ENCODE results near the gene BRIX1. TPM values are rescaled to one million over a fixed set of nuclear protein-coding genes. Genes with fewer than 3 reads are reported as not detected.
"Not testable (repeated sequence)": the region's sequence is repeated elsewhere in the genome, so short reads cannot be mapped to it uniquely, and the experiment has no call there.

The BRIX1 gene
- total RNA-seq, 1 donor from 2014 or later = 40.0 TPM

DNA sequence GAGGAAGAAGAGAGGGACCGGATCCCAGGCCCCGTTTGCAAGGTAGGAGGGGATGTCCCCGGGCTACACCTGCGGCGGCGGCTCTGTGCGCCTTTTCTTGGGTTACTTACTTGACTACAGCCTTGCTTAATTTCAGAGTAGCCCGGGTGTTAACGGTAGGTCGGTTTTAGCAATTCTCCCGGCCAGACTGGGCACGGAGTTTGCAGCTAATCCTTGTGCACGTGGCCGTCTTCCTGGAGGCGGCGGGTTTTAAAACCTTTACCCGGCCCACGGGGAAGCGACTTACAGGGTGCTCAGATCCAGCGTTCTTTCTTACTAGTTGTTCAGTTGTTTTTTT lies 313 bp downstream of the BRIX1 start:
- DNase-seq = no peak

DNA sequence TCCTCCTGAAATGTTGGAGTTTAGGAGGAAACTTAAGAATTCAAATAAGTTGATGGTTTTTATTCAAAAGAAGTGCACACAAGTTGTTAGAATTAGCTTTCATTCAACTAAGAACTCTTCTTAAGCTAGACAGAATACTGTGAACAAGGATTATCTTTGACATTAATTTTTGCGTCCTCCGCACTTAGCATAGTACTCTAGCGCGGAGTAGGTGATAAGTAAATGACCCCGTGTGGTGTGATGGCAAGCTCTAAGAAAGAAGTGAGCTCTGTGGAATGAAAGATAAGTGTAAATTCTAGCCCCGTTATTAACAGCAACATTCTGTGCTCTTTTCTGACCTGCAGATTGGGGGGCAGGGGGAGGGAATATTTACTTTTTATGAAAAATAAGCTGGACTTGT lies 1.0 kb downstream of the BRIX1 start:
- no peak for DNase-seq

DNA sequence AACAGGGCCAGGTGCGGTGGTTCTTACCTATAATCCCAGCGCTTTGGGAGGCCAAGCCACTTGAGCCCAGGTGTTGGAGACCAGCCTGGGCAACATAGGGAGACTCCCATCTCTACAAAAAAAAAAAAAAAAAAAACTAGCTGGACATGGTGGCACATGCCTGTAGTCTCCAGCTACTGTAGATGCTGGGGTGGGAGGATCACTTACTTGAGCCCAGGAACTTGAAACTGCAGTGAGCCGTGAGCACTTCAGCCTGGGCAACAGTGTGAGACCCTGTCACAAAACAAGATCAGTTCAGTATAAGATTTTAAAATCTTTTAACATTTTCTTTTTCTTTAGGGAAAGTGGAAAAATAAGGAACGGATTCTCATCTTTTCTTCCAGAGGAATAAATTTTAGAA lies 2.5 kb downstream of the BRIX1 start:
- DNase-seq = no peak

DNA sequence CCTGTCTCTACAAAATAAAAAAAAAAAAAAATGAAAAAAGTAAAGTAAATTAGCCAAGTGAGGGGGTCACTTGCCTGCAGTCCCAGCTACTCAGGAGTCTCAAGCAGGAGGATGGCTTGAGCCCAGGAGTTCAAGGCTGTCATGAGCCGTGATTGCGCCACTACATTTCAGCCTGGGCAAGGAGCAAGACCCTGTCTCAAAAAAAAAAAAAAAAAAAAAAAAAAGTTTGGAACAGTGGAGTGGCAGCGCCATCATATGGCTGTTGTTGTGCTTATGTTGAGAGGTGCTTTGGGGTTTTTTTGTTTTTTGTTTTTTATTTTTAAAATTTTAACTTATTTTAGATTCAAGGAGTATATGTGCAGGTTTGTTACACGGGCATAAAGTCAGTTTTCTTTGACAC lies 3.6 kb downstream of the BRIX1 start:
- no peak for DNase-seq

DNA sequence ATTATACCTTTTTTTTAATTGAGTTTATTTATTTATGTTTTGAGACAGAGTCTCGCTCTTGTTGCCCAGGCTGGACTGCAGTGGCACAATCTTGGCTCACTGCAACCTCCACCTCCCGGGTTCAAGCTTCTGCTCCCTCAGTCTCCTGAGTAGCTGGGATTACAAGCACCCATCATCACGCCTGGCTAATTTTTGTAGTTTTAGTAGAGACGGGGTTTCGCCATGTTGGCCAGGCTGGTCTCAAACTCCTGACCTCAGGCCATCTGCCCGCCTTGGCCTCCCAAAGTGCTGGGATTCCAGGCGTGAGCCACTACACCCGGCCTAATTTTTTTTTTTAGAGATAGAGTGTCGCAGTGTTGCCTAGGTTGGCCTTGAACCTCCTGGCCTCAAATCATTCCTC lies 7.7 kb downstream of the BRIX1 start:
- DNase-seq = not testable (repeated sequence)

DNA sequence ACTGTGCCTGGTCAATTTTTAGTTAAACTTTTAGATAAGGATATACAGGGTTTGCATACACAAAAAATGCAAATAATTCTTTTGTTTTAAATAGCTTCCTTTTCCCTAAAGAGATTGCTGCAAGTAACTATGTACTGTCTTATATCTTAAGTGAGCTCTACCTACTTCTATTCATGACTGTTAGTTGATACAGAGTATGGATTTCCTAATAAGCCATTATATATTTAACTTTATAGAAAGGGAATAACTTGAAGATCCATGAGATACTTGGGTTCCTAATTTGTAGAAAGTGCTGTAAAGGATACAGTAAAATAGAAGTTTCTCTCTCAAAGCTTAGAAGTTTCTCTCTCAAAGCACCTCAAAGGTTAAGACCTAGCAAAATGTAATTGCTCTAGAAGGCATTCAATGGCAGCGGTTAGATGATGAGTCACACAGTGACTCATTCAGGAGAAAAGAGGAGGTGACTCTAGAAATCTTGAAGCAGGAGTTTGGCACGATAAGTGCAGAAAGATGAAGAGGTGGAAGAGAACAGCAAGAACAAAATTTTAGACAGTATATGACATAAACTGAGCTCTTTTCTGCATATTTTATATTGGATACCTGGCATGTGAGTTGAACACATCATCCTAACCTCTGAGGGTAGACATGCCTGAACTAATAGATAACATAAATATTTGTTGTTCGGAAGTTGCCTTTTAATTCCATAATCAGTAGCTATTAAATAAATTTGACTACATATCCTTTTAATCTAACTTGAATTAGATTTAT lies 8.4 kb downstream of the BRIX1 start:
- DNase-seq = no peak

DNA sequence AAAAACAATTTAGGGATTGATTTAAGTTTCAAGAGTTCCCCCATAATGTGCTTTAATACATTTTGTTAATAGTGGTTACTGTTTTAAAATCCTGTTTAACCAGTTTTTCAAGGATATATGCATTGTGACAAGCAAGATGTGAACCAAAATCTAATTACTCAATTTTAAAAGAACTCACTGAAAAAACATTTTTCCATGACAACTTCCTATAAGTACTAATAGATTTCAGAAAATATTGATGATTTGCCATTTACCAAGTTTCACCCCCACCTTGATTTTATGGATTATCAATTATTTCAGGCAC lies 8.9 kb downstream of the BRIX1 start:
- no peak for DNase-seq

DNA sequence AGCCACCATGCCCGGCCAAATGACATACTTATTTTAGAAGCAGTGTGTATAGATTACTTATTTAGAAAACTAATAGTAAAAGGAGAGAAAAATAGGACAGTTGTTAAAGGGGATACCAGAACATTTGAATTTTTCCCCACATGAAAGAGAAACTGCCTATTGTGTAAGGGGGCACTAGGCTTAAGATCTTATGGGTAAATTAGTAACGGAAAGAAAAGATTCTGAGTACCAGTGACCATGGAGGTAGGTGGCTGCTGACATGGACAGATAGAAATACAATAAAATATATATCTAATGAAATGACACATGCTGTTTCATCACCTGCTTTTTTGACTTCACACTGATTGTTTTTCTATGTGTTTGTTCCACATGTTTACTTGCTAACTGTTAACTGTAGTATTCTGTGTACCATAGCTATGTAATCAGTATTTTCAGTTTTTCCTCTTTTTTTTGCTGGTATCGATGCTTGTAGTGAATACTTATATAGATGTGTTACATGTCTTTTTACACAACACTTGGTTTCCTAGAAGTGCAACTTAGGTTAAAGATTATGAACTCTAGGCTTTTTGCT lies 10.9 kb downstream of the BRIX1 start:
- DNase-seq = no peak

DNA sequence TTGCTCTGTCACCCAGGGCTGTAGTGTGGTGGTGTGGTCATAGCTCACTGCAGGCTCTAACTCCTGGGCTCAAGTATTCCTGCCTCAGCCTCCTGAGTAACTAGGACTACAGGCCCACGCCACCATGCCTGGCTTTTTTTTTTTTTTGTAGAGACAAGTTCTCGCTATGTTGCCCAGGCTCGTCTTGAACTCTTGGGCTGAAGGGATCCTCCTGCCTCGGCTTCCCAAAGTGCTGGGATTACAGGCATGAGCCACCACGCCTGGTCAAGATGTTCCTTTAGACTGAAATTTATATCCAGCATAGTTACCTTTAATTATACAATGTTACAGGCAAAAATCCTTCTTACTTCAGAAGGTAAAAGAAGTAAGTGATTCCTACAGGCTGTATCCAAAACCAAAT lies 12.3 kb downstream of the BRIX1 start:
- no peak for DNase-seq

DNA sequence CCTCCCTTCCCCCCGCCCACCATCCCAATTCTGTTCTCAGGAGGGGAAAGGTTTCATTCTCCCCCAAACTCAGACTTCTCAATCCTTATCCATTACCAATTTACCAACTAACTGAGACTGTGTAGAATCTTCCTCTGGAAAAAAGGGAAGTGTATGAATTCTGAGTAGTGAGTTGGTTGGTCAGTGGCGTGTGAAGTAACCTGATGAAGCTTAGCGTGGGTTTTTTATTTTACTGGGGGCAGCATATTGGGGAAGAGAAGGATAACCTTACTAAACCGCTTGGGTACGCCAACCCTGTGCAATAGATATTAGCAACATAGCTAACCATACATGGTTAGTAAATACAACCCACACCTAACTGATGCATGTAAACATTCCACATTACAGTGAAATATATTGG lies 12.8 kb downstream of the BRIX1 start:
- no peak for DNase-seq

DNA sequence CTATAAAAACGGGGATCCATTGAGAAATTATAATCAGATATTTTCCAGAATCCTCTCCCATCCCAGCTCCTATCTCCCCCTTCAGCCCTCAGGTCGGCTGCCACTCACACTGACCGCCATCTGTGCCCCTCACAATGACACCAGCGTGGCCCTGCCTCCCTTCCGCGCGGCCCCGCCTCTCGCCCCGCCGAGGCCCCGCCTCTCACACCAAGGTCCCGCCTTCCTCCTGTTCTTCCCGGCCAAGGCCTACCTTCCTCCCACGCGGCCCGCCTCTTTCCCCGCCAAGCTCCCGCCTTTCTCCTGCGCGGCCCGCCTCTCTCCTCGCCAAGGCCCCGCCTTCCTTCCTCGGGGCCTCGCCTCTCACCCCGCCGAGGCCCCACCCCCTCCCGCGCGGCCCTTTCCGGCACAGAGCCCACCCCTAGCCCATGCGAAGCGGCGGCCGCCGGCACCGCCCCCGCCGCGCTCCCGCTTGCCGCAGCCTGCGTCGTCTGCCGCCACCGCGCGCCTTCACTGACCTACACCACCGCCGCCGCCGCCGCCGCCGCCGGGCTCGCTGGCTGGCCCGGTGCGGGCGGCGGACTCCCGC lies 13.7 kb downstream of the BRIX1 start, which contains the start of gene DNAJC21:
DNAJC21 (plus strand) TSS at position 426 of the 586 bp plus-strand sequence. CDS start 261 bp downstream, outside the sequence.
- peak; percentile 99 for DNase-seq

DNA sequence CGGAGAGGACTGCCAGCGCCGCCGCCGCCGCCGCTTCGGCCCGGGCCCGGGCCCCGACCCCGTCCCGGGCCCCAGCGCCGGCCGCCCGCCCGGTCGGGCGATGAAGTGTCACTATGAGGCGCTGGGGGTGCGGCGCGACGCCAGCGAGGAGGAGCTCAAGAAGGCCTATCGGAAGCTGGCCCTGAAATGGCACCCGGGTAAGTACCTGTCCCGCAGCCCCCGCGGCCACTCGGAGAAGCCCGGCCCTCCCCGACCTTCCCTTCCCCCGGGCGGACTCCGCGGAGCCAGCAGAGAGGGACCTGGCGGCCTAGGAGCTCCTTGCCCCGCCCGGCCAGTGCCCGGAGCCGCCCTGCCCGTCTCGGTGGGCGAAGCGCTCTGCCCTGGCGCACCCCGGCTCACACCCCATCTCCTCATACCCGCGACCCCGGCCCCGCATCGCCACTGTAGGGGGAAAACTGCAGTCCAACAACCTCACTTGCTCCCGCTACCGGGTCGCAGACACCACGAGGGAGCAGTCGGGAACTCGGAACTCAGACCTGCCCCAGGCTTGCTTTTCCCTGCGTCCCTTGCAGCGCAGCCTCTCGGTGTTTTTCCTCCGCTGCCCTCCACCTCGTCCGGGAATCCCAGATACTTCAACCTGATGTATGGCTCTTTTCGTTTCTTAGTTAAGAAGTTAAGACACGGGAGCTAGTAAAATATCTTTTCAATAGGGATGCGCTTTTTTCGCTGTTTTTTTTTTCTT lies 14.4 kb downstream of the BRIX1 start:
- peak; percentile 93 for DNase-seq

DNA sequence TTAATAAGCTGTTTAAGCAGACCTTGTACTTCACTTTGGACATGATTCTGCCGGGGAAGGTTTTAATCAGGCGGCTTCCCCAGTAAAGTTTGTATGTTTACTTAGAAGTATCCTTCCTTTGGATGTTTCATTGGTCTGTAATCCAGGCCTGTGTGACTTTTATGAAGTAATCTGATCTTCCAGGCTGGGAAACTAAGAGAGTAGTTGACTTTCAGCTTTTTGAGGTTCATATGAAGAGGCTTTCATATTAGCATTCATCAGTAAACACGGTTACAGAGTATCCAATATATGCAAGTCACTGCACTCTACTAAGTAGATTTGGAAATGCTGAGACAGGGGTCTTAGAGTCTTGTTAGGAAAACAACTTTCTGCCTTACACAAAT lies 14.9 kb downstream of the BRIX1 start:
- DNase-seq = no peak

DNA sequence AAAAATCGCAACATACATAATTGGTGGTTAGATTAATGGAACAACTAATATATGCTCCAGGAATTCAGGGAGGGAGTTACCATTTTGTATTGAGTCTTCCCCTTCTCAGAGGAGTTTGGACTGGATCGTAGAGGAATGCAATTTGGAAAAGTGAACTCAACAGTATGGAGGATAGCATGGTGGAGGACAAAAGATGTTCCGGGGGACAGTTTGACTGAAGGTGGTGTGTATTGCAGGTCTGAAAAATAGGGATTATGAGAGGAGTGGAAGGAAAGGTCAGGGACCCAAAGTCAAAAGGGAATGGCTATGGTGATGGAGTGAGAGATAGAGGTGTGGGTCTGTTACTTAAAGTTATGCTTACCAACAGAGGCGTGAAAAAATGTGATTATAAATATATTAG lies 15.4 kb downstream of the BRIX1 start:
- DNase-seq = no peak

DNA sequence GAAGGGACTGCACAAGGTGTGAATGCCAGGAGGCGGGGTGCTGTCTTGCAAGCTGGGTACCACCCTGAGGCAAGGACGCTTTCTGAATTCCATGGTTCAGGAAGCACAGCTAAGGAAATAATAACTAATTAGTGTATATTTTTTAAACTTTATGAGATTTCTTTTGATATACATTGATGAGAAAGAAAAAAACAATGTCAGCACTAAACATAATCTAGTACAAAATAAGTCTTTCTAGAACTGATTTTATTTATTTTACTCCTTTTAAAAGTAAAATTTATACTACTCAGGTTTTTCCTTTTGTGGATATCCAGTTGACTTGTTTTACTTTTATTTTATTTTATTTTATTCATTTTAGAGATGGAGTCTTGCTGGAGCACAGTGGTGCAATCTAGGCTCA lies 17.4 kb downstream of the BRIX1 start:
- DNase-seq = no peak

DNA sequence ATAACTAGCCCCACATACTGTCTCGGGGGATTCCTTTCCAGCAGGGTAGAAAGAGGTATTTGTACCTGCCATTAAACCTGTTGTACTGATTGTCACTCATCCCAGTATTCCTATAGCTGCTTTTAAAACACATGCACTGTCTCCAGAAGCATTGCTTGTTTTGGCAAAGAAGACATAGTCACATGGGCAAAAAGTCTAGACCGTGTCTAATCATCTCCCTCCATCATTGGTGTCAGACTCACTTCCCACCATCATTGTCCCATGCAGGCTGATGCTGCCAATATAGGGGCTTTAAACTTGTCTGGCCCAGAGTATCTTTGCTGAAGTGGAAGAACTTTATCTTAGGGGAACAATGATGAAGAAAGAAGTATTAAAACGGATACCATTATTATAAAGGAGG lies 26.4 kb downstream of the BRIX1 start:
- no peak for DNase-seq

DNA sequence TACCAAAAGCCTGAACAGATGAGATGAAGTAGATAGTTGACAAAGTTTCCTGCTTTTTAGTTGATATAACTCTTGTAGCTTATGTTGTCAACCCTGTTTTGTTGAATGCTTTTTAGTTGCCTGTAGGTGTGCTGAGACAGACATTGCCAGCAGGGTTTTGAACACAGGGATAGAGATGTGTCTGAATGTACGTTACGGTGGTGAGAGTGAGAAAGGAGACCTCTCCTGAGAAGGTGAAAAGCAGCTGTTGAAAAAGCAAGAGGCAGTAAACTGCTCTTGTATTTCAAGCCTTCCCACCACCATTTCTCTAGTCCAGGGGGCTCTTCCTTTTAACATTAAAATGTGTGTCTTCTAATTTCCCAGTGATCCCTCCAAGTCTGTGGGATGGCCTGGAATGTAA lies 28.5 kb downstream of the BRIX1 start:
- DNase-seq = no peak

DNA sequence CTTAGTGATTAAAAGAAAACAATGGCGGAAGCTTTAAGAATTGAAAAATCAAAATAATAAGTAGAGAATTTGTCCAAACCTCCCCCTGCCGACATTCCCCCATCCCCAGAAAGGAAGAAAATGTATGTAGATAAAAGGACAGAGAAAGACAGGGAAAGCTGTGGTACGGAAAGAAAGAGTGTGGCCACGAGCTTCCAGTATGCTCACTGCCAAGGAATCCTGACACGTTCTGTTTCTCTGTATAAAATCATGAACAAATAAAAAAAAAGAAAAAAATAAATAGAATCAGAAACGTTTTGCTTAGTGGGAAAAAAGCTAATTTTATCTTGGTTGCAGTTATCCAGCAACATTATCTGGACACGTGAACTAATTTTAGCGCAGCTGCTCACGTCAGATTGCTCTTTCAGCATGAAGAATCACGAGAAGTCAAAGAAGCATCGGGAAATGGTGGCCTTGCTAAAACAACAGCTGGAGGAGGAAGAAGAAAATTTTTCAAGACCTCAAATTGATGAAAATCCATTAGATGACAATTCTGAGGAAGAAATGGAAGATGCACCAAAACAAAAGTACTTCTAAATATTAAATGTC lies 29.0 kb downstream of the BRIX1 start:
- no peak for DNase-seq

DNA sequence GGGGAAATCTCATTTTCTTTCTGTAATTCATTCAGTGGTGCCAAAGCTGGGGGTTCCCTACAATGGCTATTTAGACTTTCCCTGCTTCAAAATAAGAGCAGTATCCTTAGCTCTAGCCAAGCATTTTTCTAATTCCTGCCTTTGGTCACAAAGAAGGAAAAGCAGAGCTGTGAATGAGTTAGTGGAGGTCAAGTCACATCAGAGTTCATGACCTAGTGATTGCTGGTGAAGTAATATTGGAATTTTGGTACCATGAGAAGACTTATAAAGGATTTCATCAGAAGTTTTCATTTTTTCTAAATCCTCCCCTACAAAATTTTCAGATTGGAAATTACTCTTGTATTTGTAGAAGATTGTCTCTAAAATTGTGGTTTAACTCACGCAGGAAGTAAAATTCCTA lies 41.8 kb downstream of the BRIX1 start:
- DNase-seq = no peak

DNA sequence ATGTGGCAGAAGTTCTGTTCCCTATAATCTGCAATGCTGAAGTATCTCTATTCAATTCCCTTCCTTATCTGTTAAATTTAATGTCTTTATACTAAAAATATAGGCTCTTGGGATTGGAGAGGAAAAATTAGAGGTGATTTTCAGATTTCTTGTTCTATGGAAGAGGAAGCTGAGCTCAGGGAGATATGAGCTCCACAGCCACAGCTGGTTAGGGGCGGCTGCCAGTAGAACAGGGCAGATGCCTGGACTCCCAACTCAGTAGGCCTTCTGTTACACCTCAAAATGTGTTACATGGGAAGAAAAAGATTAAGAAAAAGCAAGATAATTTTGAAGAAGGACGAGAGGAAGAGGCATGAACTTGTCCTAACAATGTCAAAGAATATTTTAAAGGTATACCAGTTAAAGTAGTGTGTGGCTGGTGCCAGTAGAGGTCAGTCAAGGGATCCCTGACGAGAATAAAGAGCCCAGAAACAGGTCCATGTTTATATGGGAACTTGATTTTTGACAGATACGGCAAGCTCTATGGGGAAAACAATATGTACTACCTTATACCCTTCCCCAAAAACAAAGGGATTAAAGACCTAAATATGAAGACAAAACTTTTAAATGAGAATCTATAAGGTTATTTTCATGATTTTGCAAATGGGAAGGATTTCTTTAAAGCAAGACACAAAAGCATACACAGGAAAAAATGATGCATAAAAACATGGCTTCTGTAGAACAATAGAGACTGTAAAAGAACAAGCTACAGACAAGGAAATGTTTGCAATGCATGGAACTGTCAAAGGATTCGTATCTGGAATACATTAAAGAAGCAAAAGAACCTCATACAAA lies 42.6 kb downstream of the BRIX1 start:
- peak; percentile 59 for DNase-seq

DNA sequence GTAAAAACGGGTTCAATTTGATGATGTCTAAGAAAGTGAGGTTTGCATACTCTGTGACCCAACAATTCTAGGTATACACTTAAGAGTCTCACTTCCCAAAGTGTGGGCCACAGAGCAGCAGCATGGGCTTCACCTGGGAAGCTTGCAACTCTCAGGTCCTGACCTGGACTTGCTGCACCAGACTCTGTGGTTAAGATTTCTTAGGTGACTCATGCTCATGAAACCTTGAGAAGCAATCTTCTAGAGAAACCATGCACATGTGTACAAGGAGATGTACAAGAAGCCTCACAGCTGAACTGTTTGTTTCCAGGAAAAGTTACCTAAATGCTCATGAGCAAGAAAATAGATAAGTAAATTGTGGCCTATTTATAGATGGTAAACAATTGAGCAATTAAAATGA lies 43.8 kb downstream of the BRIX1 start:
- DNase-seq = no peak

DNA sequence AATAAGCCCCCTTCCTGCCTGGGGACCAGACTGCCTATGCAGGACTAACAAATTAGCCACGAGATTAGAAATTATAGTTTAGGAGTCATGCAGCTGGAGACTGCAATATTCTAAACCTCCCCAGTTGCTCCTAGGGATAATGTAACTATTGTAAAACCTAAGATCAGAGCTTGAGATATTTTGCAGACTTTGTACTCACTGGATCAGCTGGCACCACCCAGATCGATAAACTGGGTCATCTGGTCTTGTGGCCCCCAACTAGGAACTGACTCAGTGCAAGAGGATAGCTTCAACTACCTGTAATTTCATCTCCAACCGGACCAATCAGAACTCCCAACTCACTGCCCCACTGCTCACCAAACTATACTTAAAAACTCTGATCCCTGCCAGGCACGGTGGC lies 52.0 kb downstream of the BRIX1 start:
- no peak for DNase-seq
